SW 1271 (cell line): ENCODE data around the gene F5.
"Not testable (repeated sequence)": the region's sequence is repeated elsewhere in the genome, so short reads cannot be mapped to it uniquely, and the experiment has no call there.

Source experiments
- DNase-seq, 2 experiments: peaks; one replicate each; lab custom pipeline; 2025; lab: John Stamatoyannopoulos, UW

Gene F5

GRCh38 chr1:169508432-169509338, 77.6 kb downstream of the F5 start:
- DNase-seq: no peak

- no peak for DNase-seq
These were observed 78.9 kb downstream of the F5 start for GRCh38 chr1:169507413-169507812.

GRCh38 chr1:169503601-169504000, 82.7 kb downstream of the F5 start:
- not testable (repeated sequence) for DNase-seq

GRCh38 chr1:169499807-169500206, 86.5 kb downstream of the F5 start:
- no peak for DNase-seq

GRCh38 chr1:169497317-169497716, 89.0 kb downstream of the F5 start:
- DNase-seq: no peak

- no peak for DNase-seq
These were observed 90.4 kb downstream of the F5 start for GRCh38 chr1:169495916-169496315.

- no peak for DNase-seq
These were observed 91.1 kb downstream of the F5 start for GRCh38 chr1:169495046-169495775.

- no peak for DNase-seq
These were observed 91.9 kb downstream of the F5 start for GRCh38 chr1:169494343-169494742.

- DNase-seq: no peak
These were observed 93.0 kb downstream of the F5 start for GRCh38 chr1:169493251-169493650.

- no peak for DNase-seq
These were observed 94.4 kb downstream of the F5 start for GRCh38 chr1:169491845-169492281.

GRCh38 chr1:169488157-169488556, 98.1 kb downstream of the F5 start:
- no peak for DNase-seq

- no peak for DNase-seq
These were observed 98.7 kb downstream of the F5 start for GRCh38 chr1:169487561-169487960.

- DNase-seq: no peak
These were observed 99.1 kb downstream of the F5 start for GRCh38 chr1:169487133-169487532.

GRCh38 chr1:169486281-169487051, 99.8 kb downstream of the F5 start:
- DNase-seq: no peak

- peak; percentile 93 for DNase-seq
These were observed 100.6 kb downstream of the F5 start, which contains the start of gene SLC19A2 for GRCh38 chr1:169485431-169486280. Gene SLC19A2, minus strand, starts transcription at chr1:169485944. Its CDS starts 178 bp downstream, at chr1:169485766.

GRCh38 chr1:169484683-169485430, 101.4 kb downstream of the F5 start:
- peak in 1 of 2 experiments; percentile 1 for DNase-seq

- DNase-seq: no peak
These were observed 102.2 kb downstream of the F5 start for GRCh38 chr1:169484101-169484500.

- no peak for DNase-seq
These were observed 102.7 kb downstream of the F5 start for GRCh38 chr1:169483500-169483966.

GRCh38 chr1:169479363-169480066, 106.8 kb downstream of the F5 start:
- DNase-seq: no peak
